HG03103 (cell line): ENCODE measurements around the gene VANGL2.

ENCODE experiments used
- ATAC-seq: cut with Tn5 transposase; IDR thresholded peaks from one replicate; pipeline ENCODE4 v1.9.1; 2021; ENCODE audit warnings: low read depth; ENCODE audit not compliant: unreplicated experiment

The VANGL2 gene

DNA sequence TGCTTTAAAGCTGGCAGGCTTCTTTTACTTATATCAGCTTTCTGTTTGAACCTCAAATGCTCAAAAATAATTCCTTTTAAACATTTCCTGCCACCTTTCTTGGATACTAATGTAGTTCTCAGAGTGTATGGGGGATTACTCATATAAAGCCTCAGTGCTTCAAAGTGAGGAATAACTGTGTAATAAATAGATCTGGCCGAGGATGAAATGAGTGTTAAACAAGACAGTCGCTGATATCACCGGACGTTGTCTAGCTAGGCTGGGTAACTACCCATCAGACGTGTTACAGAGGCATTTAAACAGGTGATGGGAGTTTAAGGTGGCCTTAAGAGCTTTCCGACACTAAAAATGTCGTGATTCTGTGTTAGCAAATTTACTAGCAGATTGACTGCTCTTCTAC lies 53.1 kb downstream of the VANGL2 start:
- ATAC-seq, result peak; percentile 42

DNA sequence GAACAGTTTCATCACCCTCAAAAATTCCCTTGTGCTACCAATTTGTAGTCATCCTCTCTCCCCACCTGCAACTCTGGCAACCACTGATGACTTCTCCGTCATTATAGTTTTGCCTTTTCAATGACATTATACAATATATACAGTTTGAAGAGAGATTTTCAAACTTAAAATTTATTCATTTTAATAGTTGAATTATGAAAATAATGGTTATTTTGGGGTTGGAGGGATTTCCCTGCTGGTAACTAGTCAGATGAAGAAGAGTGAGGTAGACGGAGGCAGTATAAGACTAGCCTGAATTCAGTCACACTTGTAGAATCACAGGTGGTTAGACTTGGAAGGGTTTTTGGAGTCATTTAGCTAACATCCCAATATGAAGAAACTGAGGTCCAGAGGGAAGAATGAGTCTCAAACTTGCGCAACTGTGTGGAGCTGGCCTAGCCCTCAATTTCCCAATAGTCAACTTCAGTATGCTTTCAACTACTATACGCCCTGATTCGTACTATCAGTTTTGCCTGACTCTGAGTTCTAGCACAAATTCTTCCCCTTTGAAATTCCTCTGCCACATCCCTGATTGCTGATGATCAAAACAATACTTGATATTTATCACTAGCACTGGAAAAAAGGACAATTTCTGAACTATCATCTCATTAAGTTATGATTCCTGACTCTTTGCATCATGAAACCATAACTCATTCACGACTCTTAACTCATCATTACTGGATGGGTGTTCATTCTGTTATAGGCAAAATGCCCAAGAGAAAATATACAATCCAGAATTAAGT lies 54.2 kb downstream of the VANGL2 start:
- no peak for ATAC-seq

DNA sequence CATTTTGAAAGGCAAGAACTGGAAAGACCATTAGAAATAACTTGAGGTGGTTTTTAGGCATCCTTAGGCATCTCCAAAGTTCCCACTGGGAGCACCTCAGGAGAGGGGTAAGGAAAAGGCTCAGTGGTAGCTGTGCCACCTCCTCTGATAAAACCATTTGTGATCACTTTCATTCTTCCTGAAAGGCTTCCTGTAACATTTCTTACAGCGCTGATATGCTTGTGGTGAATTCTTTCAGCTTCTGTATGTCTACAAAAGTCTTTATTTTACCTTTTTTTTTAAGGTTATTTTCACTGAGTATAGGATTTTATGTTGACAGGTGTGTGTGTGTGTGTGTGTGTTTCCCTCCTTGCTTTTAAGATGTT lies 54.8 kb downstream of the VANGL2 start:
- ATAC-seq, result no peak

DNA sequence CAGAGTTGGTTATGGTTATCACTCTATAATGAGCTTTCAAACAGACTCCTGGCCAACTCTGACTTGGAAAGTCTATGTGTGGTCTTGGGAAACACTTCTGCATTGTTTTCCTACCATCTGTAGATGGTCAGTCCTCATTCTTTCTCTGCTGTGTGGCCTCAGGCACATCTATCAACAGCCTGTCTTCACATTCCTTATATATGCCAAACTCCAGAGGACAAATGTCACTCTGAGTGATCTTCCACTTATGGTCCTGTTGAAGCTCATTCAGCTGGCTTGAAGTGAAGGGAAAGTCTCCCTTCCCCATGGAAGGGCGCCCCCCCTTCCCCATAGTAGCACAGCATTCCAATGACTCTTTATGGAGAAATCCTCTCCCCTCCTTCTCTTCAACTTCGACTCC lies 58.7 kb downstream of the VANGL2 start:
- no peak for ATAC-seq

DNA sequence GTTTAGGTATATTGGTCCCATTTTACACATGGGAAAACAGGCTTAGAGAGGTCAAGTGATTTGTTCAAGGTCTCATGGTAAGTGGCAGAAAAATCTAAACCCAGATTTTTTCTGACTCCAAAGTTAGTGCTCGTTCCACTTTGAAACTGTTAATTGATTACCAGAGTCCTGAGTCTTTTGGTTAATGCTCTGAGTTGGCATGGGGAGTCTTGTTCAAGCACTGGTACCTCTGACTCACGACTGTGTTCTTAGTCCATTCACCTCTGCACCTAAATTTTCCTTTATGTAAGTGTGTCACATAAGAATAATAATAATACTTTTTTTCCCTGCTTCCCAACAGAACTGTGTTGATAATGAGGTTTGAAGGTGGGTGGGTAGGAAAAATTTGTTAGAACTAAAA lies 59.3 kb downstream of the VANGL2 start:
- no peak for ATAC-seq

DNA sequence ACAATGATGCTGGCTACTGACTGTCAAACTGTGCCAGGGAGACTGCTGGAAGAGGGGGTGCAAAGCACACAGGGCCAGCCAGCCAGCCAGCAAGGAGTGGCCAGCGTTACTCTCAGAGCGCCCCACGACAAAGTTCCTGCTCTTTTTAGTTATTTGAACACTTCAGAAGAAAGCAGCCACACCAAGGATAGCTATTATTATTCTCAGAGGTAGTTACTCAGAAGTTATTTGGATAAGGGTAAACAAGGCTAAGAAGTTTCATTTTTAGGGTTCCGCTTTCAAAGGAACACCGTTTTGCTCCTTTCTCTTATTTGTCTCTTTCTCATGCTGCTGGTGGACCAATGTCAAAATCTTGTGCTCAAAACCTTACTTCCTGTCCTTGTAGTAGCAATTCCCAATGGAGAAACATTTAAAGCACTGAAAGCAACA lies 59.9 kb downstream of the VANGL2 start:
- no peak for ATAC-seq

DNA sequence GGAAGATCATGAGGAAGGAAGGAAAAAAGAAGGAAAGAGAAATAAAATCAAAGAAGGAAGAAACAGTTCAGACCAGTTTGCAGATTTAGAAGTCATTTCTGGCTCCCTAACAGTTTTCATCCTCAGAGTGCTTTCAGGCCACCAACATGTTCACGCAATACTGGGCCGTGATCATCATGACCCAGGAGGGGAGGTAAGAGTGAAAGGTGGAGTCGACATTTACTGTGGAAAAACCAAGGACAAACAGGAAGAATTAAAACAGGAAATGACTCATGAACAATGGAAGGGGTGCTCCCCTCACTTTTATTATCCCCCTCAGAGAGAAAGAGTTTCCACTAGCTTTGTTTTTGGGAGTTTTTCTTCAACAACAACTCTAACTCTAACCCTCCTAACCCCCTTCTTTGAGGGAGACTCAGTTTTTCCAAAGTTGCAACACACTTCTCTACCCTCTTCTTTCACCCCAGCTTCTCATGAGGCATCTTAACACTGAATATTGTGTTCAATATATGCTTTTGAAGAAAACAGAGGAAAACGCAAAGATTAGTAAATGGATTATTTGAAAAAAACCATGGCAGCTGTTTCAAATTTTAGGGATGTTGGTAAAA lies 60.4 kb downstream of the VANGL2 start:
- no peak for ATAC-seq

DNA sequence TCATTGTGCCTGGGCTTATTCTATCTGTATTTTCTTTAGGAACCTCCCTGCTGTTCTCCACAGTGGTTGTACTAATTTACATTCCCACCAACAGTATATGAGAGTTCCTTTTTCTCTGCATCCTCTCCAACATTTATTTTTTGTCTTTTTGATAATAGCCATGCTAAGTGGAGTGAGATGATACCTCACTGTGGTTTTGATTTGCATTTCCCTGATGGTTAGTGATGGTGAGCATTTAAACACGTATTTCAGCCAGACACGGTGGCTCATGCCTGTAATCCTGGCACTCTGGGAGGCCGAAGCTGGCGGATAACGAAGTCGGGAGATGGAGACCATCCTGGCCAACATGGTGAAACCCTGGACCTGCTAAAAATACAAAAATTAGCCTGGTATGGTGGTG lies 64.8 kb downstream of the VANGL2 start:
- ATAC-seq, result no peak

DNA sequence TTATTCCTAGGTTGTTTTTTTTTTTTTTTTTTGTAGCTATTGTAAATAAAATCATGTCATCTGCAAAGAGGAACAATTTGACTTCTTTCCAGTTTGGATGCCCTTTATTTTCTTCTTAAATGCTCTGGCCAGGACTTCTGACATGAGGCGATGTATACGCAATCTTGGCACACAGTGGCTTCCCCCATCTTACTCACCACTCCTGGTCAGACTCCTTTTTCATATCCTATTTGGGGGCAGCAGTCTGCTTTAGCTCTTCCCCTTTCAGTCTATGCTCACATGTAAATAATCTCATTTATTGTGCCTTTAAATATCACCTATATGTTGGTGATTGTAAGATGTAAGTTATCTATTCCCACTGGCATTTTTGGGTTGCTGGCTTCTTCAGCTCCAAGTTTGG lies 66.6 kb downstream of the VANGL2 start:
- ATAC-seq, result no peak

DNA sequence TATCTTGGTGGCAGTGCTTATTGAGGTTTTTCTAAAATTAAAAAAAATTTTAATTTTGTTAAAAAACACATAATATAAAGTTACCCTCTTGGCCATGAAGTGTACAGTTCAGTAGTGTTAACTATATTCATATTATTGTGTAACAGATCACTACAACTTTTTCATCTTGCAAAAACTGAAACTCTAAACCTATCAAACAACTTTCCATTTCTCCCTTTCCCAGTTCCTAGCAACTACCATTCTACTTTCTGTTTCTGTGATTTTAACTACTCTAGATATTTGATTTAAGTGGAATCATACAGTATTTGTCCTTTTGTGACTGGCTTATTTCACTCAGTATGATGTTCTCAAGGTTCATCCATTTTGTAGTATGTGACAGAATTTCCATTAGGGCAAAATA lies 67.2 kb downstream of the VANGL2 start:
- ATAC-seq, result no peak

DNA sequence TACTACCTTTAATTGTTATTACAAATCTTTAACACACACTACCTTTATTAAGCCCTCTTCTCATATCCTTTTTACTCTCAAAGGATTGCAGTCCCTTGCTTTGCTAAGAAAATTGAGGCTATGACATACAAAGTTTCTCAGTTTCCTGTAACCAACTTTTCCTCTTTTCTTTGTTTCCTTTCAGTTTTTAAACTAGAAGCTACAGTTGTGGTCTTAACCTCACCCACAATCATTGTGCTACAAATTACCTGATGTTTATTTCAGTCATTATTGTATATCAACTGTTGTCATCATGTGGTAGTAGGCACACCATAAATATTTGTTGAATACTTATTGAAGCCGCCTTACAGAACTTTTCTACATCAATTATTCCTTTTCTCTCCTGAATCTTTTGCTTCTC lies 70.9 kb downstream of the VANGL2 start:
- ATAC-seq, result no peak

DNA sequence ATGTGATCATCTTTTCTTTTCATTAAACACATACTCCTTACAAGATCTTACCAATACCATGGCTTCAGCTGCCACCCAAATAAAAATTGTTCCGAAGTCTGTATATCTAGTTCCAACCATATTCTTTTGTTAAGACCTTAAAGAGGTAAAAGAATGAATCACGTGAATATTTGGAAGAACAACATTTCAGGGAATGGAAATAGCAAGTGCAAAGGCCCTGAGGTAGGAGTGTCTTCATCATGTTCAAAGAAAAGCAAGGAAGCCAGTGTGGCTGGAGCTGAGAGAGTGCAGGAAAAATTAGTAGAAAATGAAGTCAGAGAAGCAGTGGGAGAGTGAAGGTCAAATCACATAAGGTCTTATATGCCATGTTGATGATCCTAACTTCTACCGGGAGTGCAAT lies 71.7 kb downstream of the VANGL2 start:
- no peak for ATAC-seq

DNA sequence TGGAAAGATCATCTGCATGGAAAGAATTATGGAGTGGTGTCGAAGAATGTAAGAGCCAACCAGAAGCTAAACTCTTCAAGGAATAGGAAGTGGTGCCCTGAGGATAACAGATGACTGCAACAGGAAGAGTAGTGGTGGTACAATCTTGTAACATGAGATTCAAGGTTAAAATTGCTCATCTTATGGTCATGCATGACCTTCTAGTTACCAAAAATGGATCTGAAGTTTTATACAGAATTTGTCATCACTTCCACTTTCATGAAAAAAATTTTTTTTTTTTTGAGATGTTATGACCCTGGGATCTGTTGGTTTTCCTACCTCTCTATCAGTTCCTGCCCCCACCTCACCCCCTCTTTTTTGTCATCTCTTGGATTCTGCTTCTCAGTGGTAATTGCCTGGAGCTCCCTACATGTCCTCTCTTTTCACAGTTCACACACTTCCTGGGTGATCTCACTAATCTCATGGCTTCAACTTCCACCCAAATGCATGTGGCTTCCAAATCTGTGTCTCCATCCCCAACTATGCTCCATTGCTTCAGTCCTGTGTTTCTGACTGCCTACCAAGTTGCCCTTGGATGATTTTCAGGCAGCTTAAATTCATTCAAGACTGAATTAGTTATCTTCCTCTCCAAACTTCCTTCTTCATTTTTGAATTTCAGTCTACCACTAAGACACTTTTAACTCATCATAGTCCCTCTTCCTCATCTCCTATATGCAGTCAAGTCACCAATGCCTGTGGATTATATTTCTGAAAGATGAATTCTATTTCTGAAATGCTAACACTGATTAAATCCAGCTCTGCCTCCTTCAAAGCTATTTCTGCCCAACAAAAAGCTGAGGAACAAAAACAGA lies 74.3 kb downstream of the VANGL2 start:
- ATAC-seq, result no peak
